Esophagus mucosa (tissue), 1 donor: Measurements from ENCODE around the gene TRIM47. TPM values are rescaled to one million over a fixed set of nuclear protein-coding genes. Genes with fewer than 3 reads are reported as not detected.
"Not testable (repeated sequence)": the region's sequence is repeated elsewhere in the genome, so short reads cannot be mapped to it uniquely, and the experiment has no call there.

ENCODE experiments used
- ATAC-seq: fragments of 200-7000 bp; cut with Tn5 transposase; one replicate; pipeline ENCODE4 v1.9.1; 2020
- total RNA-seq: library from RNA; stranded (reverse); gene quantifications from one replicate; pipeline ENCODE4 v1.2.4, GENCODE V29; 2023
- donor health status: DM: yes; HTN: yes; CAD: no.

The TRIM47 gene
- total RNA-seq, 1 donor from 2014 or later = 23.4 TPM

DNA sequence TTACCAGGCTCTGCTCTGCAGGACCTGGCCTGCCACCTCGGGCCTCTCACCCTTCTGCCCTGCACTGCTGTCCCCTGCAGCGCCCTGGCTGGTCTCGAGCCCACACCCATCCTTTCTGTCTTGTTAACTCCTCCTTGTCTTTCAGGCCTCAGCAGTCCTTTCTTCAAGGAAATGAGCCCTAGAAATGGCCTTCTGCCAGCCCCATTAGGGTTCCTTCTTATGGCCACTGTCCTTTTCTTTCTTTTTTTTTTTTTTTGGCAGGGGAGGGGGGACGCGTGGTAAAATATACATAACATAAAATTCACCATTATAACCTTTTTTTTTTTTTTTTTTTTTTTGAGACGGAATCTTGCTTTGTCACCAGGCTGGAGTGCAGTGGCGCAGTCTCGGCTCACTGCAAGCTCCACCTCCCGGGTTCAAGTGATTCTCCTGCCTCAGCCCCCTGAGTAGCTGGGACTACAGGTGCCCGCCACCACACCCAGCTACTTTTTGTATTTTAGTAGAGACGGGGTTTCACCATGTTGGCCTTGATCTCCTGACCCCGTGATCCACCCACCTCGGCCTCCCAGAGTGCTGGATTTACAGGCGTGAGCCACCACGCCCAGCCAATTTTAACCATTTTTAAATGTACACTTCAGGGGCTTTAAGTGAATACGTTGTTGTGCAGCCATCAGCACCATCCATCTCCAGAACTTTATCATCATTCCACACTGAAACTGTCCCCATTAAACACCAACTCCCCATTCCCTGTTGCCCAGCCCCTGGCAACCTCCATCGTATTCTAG, 12.8 kb downstream of the TRIM47 start:
- ATAC-seq = not testable (repeated sequence)

DNA sequence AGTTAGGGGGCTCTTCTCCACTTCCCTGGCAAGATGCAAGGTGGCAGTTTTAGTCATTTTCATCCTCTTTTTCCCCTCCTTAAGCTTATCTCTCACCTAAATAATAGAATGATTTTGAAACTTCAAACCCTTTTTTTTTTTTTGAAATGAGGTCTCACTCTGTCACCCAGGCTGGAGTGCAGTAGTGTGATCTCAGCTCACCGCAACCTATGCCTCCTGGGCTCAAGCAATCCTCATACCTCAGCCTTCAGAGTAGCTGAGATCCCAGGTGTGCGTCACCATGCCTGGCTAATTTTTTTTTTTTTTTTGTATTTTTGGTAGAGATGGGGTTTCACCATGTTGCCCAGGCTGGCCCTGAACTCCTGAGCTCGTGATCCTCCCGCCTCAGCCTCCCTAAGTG, 13.5 kb downstream of the TRIM47 start:
- ATAC-seq = not testable (repeated sequence)

DNA sequence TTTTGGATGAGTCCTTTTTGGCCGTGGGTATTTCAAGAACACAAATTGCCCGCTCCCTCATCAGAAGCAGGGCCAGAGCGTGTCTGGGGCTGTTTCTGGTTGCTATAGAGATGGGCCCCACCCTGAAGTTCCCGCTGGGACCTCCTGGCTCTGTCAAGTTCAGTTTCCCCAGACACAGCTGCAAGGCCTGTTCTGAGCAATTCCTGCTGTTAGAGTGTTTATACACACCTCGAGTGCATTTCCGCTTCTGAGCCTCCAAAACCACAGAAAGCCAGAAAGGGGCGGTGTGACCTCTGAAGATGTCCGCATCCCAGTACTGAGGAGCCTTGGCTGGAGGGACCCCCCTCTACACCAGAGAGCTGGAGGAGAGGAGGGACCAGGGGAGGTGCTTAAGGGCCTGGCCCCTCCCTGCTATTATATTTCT, 13.9 kb downstream of the TRIM47 start:
- ATAC-seq = peak; percentile 64

DNA sequence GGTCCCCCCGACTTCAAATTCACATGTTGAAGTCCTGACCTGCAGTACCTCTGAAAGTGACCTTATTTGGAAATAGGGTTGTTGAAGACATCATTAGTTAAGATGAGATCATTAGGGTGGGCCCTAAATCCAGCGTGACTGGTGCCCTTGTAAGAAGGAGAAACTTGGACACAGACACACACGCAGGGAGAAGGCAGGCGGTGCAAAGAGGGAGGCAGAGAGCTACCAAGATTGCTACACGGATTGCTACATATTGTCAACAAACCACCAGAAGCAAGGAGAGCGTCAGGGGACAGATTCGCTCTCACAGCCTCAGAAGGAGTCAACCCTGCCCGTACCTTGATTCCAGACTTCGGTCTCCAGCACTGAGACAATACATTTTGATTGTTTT, 16.5 kb downstream of the TRIM47 start:
- ATAC-seq = no peak

DNA sequence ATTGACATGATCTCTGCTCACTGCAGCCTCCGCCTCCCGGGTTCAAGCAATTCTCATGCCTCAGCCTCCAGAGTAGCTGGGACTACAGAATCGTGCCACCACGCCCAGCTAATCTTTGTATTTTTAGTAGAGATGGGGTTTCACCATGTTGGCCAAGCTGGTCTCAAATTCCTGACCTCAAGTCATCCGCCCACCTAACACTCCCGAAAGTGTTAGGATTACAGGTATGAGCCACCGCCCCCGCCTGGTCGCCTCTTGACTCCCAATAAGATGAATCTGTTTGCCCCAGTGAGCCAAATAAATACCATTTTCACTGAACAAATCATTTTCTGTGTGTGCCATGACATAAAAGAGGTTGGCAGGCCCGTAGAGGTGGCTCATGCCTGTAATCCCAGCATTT, 19.0 kb downstream of the TRIM47 start:
- not testable (repeated sequence) for ATAC-seq

DNA sequence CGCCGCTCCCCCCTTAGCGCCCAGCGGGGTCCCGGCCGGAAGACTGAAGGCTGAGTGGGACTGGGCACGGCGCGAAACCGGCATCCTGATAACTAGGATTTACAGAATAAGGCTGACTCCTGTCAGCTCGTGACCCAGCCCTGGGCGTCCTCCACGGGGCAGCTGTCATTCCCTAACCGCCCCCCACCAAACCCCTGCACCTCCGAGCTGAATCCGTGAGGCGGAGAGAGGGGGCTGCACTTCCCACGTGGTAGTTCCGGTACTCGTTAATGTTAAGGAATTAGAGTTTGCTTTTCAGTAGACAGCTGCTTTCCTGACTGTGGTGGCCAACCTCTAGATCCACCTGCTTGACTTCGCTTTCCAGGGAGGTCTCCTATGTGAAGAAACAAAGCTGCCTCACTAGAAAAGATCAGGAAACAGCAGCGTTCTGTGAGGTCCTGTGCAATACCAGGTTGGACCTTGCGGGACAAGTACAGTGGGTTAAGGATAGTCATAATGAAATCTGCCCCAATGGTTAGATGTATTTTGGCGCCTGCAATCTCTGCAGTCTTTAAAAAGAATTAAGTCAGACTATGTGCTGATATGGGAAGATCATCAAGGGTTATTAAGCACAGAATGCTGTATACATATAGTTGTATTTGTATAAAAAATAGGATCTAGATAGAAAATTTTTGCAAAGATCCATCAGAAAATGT, 22.2 kb downstream of the TRIM47 start:
- ATAC-seq = peak; percentile 4

DNA sequence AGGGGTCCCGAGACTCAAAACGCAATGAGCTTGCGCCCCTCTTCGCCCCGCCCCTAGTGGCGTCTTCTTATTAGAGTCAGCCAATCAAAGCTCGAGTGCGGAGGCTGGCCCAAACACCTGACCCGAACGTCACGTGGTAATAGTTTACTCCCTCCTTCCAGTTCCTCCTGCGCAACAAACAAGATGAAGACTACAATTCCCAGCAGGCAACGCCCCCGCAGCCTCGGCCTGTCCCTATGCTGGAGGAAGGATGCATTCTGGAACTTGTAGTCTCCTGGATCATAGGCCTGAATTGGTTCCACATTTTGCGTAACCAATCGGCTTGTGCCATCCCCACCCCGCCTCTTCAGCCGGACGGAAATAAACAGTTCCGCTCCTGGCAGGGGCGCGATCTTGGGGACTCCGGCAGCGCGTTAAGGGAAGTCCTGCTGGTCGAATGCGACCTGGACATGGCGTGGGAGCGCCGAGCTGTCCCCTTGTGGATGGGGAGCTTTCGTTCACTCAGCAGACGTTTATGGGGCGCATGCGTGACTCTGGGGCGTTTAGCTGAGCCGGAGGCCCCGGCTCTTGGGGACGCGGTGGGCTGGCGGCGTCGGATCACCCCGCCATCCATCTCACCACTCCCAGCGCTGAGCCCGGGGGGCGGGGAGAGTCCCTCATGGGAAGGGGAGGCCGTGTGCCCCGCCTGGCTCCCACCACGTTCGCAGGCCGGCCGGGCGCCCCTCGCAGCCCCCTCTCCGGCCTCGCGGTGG, 22.9 kb downstream of the TRIM47 start, which contains the start of gene WBP2:
Gene WBP2 (minus strand): TSS at position 26 of the 752 bp plus-strand sequence. CDS start 38 bp downstream, outside the sequence.
- peak; percentile 98 for ATAC-seq

DNA sequence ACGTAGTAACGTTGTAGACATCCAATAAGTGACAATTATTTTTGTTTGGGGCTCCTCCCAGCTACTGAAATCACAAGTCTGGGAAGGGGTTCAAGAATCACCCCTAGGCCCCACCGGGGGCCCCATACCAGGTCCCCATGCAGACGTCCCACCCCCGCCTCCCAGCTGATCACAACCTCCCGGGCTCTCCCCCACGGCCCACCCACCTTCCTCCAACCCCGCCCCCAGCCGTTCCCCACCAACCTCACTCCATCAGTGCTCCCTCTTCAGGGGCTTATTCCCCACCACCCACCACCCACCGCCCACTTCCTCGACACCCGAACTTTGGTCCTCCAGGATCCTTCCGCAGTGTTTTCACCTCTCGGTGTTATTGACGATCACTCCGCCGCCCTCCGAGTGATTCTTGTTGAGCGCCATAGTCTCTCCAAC, 23.5 kb downstream of the TRIM47 start:
- peak; percentile 1 for ATAC-seq

DNA sequence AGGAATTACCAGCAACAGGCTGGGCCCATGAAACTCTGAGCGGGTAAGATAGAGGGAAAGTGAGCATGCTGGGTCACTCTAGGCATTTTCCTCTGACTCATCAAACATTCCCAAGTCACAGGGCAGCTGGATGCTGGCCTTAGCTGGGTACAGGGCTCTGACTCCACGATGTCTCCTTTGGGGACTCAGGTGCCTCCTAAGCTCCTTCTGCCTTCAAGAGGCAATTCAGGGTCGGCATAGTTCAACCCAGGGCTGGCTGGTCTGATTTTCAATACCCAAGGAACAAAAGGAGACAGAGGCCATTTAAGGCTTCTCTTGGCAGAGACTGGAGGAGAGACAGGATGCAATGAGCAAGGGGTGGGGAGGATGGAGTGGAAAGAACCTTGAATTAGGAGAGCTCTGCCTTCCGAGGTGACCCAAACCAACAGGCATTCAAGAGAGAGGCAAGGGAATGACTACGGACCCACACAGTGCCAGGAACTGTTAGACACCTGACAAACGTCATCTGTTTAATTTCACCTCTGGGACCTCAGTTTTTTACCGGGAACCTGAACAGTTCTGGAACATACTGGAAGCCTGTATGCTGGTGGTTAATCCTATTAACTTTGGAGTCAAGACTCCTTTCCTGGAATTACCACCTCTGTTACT, 24.2 kb downstream of the TRIM47 start:
- no peak for ATAC-seq

DNA sequence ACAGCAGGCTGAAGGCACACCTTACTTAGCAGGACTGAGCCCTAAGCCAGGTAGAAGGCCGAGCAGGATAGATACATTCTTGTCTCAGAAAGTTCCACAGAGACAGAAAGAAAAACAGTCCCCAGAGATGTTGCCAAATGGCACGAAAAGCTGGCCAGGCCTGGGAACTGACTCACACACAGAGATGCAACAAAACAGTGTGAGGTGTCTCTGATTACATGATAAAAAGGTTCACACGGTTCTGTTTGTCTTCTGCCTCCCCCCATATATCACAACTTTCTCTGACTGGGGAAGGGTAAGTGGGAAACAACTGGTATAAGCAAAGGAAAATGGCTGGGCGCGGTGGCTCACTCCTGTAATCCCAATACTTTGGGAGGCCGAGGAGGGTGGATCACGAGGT, 24.9 kb downstream of the TRIM47 start:
- no peak for ATAC-seq

DNA sequence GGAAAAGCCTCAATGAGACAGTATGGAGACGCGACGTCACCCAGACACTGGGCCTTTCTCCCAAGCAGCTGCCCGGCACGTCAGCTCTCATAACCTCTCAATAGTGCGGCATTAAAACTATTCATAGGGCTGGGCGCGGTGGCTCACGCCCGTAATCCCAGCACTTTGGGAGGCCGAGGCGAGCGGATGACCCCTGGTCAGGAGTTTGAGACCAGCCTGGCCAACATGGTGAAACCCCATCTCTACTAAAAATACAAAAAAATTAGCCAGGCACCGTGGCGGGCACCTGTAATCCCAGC, 26.7 kb downstream of the TRIM47 start:
- not testable (repeated sequence) for ATAC-seq

DNA sequence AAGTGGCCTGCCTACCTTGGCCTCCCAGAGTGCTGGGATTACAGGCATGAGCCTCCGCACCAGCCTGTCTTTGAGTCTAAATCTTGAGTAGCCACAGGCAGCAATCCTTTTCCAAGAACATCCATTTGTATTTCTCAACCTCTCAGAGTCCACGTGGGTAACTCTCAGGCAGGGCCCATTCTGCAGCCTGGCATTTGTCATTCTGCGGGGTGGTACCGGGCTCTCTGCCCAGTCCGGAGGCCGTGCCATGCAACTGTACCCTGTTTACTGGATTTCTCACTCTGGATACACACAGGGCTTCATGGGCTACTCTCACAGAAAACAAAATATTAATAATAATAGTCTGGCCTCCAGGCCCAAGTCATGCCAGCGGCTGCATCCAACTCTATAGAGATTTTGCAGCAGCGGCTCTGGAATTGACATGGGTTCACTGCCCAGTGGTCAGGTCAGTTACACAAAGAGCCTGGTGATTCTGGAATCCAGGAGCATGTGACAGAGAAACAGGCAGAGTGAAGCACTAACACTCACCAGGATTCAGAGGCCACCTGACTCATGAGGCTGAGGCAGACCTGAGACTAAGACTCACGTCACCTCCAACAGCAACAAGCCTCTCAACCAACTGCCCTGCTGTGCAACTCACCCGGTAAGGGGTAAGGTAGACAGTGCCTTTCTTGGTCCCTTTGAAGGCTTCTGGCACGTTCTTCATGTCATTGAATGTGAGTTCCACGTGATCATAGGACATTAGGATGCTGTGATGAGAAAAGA, 27.3 kb downstream of the TRIM47 start:
- no peak for ATAC-seq

DNA sequence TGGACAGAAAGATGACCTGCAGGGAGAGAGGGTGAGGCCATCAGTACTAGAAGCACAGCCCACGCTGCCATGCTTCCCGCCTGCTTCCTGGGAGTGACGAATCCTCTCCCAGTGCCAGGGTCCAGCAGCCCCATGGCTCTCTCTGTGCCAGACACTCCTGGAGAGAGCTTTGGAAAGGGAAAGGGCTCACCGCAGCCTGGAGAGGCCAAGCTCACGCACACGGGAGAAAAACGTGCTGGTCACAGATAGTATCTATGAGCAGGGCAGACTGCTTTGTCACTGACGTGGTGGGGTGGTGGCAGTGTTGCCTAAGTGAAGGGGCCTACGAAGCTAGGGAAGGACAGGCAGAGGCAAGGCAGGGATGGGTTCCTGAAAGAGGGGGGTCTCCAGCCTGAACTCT, 28.7 kb downstream of the TRIM47 start:
- no peak for ATAC-seq

DNA sequence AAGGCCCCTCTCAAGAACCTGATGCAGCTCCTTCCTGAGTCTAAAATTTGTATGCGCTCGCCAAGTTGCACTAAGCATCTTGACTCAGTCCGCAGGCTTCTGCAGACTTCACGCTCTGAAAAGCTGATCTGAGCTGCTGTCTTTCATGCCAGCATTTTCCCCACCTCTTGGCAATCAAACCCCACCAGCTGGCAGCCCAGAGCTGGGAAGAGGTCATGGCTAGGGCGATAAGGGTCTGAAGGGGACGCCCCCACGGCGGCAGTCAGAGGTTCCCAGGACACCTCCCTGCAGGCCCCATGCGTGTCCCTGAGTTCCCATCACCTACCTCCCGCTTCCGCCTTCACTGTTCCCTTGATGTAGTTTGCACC, 29.1 kb downstream of the TRIM47 start:
- no peak for ATAC-seq

DNA sequence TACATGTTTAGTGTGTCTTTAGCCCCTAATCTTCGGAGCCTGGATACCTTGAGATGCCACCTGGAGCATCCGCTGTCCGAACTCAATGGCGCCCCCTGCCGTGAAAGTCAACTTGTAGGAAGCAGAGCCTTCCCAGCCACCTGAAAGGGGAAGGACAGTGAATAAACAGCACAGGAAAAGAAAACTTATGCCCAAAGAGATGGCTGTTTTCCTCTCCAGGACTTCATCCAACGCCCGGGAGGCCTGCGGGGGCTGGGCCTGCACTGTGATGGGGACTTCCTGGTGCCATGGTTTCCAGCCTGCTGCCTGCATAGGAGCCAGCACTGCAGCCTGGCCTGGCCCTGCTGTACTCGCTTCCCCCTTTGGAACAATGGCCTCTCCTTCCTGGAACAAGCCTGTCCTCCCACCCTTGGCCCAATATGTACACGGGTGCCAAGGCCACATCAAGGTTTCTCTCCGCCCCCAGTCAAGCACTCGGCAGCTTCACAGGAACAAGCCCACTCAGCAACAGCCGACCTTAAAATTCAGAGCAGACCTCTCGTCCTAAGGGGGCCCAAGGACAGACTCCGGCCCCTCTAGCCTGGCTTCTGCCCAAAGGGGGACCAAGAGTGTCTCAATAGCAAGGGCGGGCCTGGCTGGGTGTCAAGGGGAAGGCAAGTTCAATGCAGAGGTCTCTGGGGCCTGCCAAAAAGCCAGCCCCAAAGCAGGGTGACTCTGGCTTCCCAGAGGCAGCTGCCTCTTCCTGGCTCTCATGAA, 29.7 kb downstream of the TRIM47 start:
- no peak for ATAC-seq

DNA sequence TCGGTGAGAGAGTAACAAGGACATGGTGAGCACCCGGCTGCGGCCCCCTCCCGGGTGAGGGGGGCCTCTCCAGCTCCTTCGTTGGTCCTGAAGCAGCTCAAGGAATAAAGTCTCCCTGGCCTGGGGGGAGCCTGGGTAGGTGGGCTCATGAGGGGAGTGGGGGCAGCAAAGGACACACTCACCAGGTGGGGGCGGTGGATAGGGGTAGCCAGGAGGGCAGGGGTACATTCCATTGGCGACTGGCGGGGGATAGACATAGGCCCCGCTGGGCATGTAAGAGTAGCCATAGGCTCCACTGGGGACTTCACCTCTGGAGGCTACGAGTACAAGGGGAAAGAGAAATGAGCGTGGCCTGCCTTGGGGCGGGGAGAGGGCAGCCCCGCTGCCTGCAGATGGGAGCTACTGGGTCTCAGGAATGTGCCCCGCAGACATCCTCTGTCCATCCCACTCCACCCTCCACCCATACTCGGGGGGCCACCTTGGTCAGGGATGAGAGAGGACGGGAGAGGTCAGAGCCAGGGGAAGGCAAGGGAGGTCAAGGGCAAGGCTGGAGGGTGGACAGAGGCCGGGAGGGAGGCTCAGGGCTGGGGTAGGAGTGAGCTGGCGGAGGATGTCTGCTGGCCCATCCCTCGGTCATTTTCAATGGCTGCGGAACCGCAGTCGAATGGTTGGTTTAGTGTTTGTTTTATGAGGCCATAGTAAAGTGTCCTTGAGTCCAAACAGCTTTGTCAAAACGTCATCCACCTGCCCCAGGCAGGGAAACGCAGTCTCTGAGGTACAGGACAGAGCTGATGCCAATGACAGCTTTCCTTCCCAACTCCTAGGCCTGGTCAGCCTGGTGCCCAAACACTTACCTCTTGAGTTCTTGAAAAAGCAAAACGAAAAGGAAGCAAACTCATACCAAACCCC, 30.5 kb downstream of the TRIM47 start:
- no peak for ATAC-seq

DNA sequence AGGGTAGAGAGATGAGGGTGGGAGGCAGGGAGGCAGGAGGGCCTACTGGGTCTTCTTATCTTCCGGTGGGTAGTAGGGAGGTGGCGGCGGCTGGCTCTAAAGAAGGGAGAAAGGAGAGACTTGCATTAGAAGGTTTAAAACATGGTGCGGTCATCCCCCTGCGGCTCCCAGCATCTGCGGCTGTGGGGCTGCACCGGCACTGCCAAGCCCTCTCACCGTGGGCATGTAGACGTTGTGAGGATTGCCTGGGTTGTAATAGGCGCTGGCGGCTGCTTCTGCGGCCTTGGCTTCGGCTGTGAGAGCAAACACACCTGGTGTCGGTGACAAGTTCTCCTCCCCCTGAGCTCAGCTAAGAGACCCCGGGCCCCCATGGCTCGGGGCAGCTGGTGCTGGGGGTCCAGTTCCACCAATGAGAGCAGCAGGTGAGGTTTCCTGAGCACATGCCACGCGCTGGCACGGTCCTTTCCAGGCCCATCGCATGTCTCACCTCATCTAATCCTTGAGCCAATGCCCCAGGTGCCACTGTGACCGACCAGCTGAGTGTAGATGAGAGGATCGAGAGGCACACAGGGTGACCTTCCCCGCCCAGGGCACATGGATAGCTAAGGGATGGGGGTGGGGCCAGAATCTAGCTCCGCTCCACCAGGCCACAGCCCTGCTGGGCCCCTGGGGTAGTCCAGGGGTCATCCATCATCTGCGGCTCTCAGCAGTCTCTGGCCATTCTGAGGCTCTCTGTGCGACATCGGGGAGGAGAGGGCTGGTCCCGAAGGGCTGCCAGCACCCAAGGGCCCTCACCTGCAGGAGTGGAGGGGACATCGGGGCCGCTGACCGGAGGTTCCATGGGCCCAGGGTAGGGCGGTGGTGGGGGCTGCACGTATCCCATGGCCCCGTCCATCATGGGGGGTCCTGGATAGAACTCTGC, 31.4 kb downstream of the TRIM47 start:
- ATAC-seq = no peak

DNA sequence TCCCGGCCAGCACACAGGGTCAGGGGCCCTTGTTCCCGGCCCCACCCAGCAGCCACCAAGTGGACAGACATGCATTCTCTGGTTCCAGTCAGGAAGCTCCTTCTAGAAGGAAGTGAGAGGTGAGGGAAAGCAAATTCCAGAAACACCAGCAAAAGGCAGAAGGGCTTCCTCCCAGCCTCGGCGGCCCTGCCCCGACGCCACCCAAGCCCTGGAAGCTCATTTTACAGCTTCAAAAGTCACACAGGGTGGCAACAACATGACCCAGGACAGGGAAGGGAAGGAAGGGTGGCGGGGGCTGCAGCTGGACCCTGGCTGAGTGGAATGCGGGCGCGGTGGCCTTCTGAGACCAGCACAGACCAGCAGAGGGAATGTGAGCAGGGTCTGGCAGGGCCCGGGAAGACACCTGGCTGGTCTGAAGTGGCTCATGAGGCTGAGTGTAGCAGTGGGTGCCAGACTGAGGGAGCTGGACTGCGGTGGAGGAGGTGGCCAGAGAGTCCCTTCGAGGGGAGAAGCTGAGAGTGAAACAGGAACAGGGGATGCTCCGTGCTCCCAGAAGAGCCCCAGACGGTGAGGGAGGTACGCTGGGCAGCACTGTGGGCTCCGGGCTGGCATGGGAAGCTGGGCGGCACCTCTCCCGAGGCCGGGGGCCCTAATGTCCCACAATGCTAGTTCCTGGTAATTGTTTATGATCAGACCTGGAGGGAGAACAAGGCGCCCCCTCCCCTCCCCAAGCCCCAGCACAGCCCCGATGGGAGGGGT, 32.3 kb downstream of the TRIM47 start:
- no peak for ATAC-seq
